HepG2 (cell line): Measurements from ENCODE around the gene PSIP1. TPM values are rescaled to one million over a fixed set of nuclear protein-coding genes. Genes with fewer than 3 reads are reported as not detected.

Experiments
- CHD2 ChIP-seq: IDR thresholded peaks from 2 replicates; pipeline ENCODE4 v1.6.1; 2011; ENCODE audit warnings: low read depth, low read length, improper control_type of control experiment
- ESRRA ChIP-seq: sonication (generic); formaldehyde crosslinking; IDR thresholded peaks from 2 replicates; pipeline ENCODE4 v1.5.1; 2020; ENCODE audit warnings: mild to moderate bottlenecking, low read depth, missing genetic modification reagents
- FOXK2 ChIP-seq: fragments of 450-650 bp; IDR thresholded peaks from 2 replicates; pipeline ENCODE4 v1.6.1; 2016
- HNRNPH1 ChIP-seq: fragments of 200-400 bp; formaldehyde crosslinking; optimal IDR thresholded peaks from 2 replicates; pipeline ENCODE3; 2017; ENCODE audit warnings: mild to moderate bottlenecking, low read depth, low read length
- JUN ChIP-seq: sonication (generic); formaldehyde crosslinking; IDR thresholded peaks from 2 replicates; pipeline ENCODE4 v1.4.0; 2020; ENCODE audit warnings: mild to moderate bottlenecking, missing genetic modification reagents
- KDM5A ChIP-seq: fragments of 200-600 bp; sonication (generic); IDR thresholded peaks from 2 replicates; pipeline ENCODE4 v1.7.0; 2018; ENCODE audit warnings: antibody characterized with exemption, mild to moderate bottlenecking, low read length, borderline replicate concordance
- NFATC3 ChIP-seq: sonication (generic); formaldehyde crosslinking; IDR thresholded peaks from 2 replicates; pipeline ENCODE4 v1.5.1; 2020; ENCODE audit warnings: mild to moderate bottlenecking, missing genetic modification reagents
- NFKB2 ChIP-seq: sonication (generic); formaldehyde crosslinking; IDR thresholded peaks from 2 replicates; pipeline ENCODE4 v1.4.0; 2020; ENCODE audit warnings: missing genetic modification reagents, borderline replicate concordance
- NFYB ChIP-seq: sonication (generic); formaldehyde crosslinking; IDR thresholded peaks from 2 replicates; pipeline ENCODE4 v1.4.0; 2020; ENCODE audit warnings: missing genetic modification reagents
- NKX3-1 ChIP-seq: sonication (generic); formaldehyde crosslinking; IDR thresholded peaks from 2 replicates; pipeline ENCODE4 v1.5.0; 2020; ENCODE audit warnings: missing genetic modification reagents
- PAX8 ChIP-seq: sonication (generic); formaldehyde crosslinking; IDR thresholded peaks from 2 replicates; pipeline ENCODE4 v1.8.0; 2022; ENCODE audit warnings: mild to moderate bottlenecking, missing genetic modification reagents, borderline replicate concordance
- RBFOX2 ChIP-seq: fragments of 200-400 bp; formaldehyde crosslinking; IDR thresholded peaks from 2 replicates; pipeline ENCODE4 v1.6.1; 2017; ENCODE audit warnings: low read depth, mild to moderate bottlenecking, low read length
- SYNCRIP ChIP-seq: fragments of 200-400 bp; formaldehyde crosslinking; IDR thresholded peaks from 2 replicates; pipeline ENCODE4 v1.6.1; 2018; ENCODE audit warnings: mild to moderate bottlenecking, low read depth, low read length; ENCODE audit not compliant: insufficient read depth
- ZBTB44 ChIP-seq: sonication (generic); formaldehyde crosslinking; IDR thresholded peaks from 2 replicates; pipeline ENCODE4 v1.4.0; 2020; ENCODE audit warnings: missing genetic modification reagents
- ZMYM4 ChIP-seq: sonication (generic); formaldehyde crosslinking; IDR thresholded peaks from 2 replicates; pipeline ENCODE4 v1.8.1; 2023; ENCODE audit warnings: mild to moderate bottlenecking, missing genetic modification reagents
- ZNF101 ChIP-seq: sonication (generic); formaldehyde crosslinking; IDR thresholded peaks from 2 replicates; pipeline ENCODE4 v1.4.0; 2020; ENCODE audit warnings: mild to moderate bottlenecking, low read depth, missing genetic modification reagents, borderline replicate concordance
- ZNF224 ChIP-seq: sonication (generic); formaldehyde crosslinking; IDR thresholded peaks from 2 replicates; pipeline ENCODE4 v1.5.0; 2020; ENCODE audit warnings: mild to moderate bottlenecking, missing genetic modification reagents
- ZNF430 ChIP-seq: sonication (generic); formaldehyde crosslinking; IDR thresholded peaks from 2 replicates; pipeline ENCODE4 v1.9.0; 2021; ENCODE audit warnings: mild to moderate bottlenecking, missing genetic modification reagents
- ZNF773 ChIP-seq: sonication (generic); formaldehyde crosslinking; IDR thresholded peaks from 2 replicates; pipeline ENCODE4 v1.4.0; 2020; ENCODE audit warnings: missing genetic modification reagents, borderline replicate concordance
- polyA plus RNA-seq, 8 experiments: library from polyadenylated mRNA; depleted of rRNA in 3 of 8; stranded (reverse) in 7 of 8; unstranded in 1 of 8; fragments of >200 nt; fragmentation: Illumina TruSeq in 4 of 8; extraction: Trizol in 4 of 8; gene quantifications; 2 replicates each; pipeline versions ENCODE4 v1.2.1 to v1.2.3, GENCODE V29; 2011 to 2016; ENCODE audit warnings: low read depth in 4 of 8, missing spikeins in 1 of 8, mixed read lengths in 1 of 8; ENCODE audit not compliant: insufficient read depth in 1 of 8
- total RNA-seq, 5 experiments: library from RNA; depleted of rRNA; stranded (reverse); fragments of >200 nt; fragmentation: Illumina TruSeq; extraction: Trizol; gene quantifications; 2 replicates each; pipeline ENCODE4 v1.2.3, GENCODE V29; 2016; ENCODE audit warnings: low read depth in 1 of 5
- TF ChIP-seq, protein P1 (sequence below): IDR thresholded peaks from 2 replicates; pipeline ENCODE4 v1.6.1; 2016; ENCODE audit warnings: missing biosample characterization, missing genetic modification reagents, low read depth
- TF ChIP-seq, protein P2 (sequence below): sonication (generic); formaldehyde crosslinking; IDR thresholded peaks from 2 replicates; pipeline ENCODE4 v1.8.0; 2023; ENCODE audit warnings: mild to moderate bottlenecking, missing genetic modification reagents
- TF ChIP-seq, protein P3 (sequence below): sonication (generic); formaldehyde crosslinking; IDR thresholded peaks from 2 replicates; pipeline ENCODE4 v1.5.1; 2020; ENCODE audit warnings: mild to moderate bottlenecking, moderate library complexity, missing genetic modification reagents
- TF ChIP-seq, protein P4 (sequence below): sonication (generic); formaldehyde crosslinking; IDR thresholded peaks from 2 replicates; pipeline ENCODE4 v1.8.1; 2023; ENCODE audit warnings: mild to moderate bottlenecking, missing genetic modification reagents

Gene PSIP1
- total and polyA plus RNA-seq, 2 of the 13 experiments (the other 11 are each of a cell fraction or from before 2014, with no cell fraction given), result 12.6 to 46.4 TPM

GRCh38 chr9:15552636-15553527 lies 42.1 kb upstream of the PSIP1 start, which contains the start of gene CCDC171 (continued):
- TF ChIP-seq, protein P1, sequence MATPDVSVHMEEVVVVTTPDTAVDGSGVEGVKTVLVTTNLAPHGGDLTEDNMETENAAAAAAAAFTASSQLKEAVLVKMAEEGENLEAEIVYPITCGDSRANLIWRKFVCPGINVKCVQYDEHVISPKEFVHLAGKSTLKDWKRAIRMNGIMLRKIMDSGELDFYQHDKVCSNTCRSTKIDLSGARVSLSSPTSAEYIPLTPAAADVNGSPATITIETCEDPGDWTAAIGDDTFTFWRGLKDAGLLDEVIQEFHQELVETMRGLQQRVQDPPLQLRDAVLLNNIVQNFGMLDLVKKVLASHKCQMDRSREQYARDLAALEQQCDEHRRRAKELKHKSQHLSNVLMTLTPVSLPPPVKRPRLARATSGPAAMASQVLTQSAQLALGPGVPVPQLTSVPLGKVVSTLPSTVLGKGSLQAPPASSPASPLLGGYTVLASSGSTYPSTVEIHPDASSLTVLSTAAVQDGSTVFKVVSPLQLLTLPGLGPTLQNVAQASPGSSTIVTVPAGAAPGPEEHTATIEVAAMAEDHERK (CRISPR knock-in tag), result peak; percentile 73
- TF ChIP-seq CHD2 (peak; percentile 84), ZNF773 (CRISPR knock-in tag) (peak; percentile 90; the same call in 1 of the 2 replicates), ZMYM4 (CRISPR knock-in tag) (peak; percentile 62), KDM5A (peak; percentile 64), HNRNPH1 (no peak), PAX8 (no peak), ZNF224 (CRISPR knock-in tag) (peak; percentile 25; the same call in 1 of the 2 replicates), SYNCRIP (no peak), ESRRA (CRISPR knock-in tag) (no peak), ZNF430 (peak; percentile 69; the same call in 1 of the 2 replicates), NFATC3 (CRISPR knock-in tag) (no peak), JUN (CRISPR knock-in tag) (no peak), RBFOX2 (peak; percentile 89), NKX3-1 (CRISPR knock-in tag) (peak; percentile 43; the same call in 1 of the 2 replicates), FOXK2 (no peak), NFKB2 (CRISPR knock-in tag) (peak; percentile 85), NFYB (CRISPR knock-in tag) (peak; percentile 73), ZBTB44 (CRISPR knock-in tag) (no peak), ZNF101 (CRISPR knock-in tag) (no peak)
- TF ChIP-seq, protein P2, sequence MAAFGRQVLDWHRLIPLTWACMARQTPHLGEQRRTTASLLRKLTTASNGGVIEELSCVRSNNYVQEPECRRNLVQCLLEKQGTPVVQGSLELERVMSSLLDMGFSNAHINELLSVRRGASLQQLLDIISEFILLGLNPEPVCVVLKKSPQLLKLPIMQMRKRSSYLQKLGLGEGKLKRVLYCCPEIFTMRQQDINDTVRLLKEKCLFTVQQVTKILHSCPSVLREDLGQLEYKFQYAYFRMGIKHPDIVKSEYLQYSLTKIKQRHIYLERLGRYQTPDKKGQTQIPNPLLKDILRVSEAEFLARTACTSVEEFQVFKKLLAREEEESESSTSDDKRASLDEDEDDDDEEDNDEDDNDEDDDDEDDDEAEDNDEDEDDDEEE (CRISPR knock-in tag), result no peak
- TF ChIP-seq, protein P3, sequence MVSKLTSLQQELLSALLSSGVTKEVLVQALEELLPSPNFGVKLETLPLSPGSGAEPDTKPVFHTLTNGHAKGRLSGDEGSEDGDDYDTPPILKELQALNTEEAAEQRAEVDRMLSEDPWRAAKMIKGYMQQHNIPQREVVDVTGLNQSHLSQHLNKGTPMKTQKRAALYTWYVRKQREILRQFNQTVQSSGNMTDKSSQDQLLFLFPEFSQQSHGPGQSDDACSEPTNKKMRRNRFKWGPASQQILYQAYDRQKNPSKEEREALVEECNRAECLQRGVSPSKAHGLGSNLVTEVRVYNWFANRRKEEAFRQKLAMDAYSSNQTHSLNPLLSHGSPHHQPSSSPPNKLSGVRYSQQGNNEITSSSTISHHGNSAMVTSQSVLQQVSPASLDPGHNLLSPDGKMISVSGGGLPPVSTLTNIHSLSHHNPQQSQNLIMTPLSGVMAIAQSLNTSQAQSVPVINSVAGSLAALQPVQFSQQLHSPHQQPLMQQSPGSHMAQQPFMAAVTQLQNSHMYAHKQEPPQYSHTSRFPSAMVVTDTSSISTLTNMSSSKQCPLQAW (CRISPR knock-in tag), result peak; percentile 68; the same call in 1 of the 2 replicates
- TF ChIP-seq, protein P4, sequence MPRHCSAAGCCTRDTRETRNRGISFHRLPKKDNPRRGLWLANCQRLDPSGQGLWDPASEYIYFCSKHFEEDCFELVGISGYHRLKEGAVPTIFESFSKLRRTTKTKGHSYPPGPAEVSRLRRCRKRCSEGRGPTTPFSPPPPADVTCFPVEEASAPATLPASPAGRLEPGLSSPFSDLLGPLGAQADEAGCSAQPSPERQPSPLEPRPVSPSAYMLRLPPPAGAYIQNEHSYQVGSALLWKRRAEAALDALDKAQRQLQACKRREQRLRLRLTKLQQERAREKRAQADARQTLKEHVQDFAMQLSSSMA (CRISPR knock-in tag), result peak; percentile 33; the same call in 1 of the 2 replicates
